ENCODE results near the gene DUS2.

DUS2 gene

DNA sequence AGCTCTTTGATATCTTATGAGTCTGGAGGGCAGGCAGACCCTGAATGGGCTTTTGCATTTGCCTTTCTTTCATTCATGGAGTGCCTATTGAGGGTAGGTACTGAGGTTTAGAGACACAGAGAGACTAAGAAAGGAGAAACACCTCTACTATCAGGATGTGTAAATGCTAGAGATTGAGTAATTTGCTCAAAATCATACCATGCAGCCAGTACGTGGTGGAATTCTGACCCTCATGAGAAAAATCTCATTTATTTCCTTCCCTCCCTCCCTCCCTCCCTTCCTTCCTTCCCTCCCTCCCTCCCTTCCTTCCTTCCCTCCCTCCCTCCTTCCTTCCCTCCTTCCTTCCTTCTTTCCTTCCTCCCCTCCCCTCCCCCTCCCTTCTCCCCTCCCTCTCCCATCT lies 43.7 kb downstream of the DUS2 start (continued):
- TF ChIP-seq, protein P1, sequence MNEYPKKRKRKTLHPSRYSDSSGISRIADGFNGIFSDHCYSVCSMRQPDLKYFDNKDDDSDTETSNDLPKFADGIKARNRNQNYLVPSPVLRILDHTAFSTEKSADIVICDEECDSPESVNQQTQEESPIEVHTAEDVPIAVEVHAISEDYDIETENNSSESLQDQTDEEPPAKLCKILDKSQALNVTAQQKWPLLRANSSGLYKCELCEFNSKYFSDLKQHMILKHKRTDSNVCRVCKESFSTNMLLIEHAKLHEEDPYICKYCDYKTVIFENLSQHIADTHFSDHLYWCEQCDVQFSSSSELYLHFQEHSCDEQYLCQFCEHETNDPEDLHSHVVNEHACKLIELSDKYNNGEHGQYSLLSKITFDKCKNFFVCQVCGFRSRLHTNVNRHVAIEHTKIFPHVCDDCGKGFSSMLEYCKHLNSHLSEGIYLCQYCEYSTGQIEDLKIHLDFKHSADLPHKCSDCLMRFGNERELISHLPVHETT (tag by site-specific recombination; IDR thresholded peaks at IDR 0.05): no peak
- TF ChIP-seq KLF1 (tag by site-specific recombination; IDR thresholded peaks at IDR 0.05) (no peak), ZNF114 (tag by site-specific recombination; IDR thresholded peaks at IDR 0.05) (no peak), ZFHX2 (tag by site-specific recombination; conservative IDR thresholded peaks at IDR 0.05) (no peak)

DNA sequence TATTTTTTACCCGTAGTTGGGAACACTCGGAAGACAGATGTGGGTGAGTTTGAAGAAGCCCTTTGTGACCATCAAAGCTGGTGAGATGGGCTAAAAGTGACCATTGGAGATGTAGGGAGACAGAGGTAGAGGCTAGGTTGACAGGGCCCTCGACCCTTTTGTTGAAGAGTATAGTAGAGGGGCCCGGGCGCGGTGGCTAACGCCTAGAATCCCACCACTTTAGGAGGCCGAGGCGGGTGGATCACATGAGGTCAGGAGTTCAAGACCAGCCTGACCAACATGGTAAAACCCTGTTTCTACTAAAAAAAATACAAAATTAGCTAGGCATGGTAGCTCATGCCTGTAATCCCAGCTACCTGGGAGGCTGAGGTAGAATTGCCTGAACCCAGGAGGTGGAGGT lies 45.8 kb downstream of the DUS2 start:
- no peak overlapping the region for H3K27ac ChIP-seq (ENCODE audit: extremely low read depth, low read depth, low read length)
- no peak overlapping the region for H3K4me3 ChIP-seq (ENCODE audit: low read depth, low read length)
- TF ChIP-seq, protein P2, sequence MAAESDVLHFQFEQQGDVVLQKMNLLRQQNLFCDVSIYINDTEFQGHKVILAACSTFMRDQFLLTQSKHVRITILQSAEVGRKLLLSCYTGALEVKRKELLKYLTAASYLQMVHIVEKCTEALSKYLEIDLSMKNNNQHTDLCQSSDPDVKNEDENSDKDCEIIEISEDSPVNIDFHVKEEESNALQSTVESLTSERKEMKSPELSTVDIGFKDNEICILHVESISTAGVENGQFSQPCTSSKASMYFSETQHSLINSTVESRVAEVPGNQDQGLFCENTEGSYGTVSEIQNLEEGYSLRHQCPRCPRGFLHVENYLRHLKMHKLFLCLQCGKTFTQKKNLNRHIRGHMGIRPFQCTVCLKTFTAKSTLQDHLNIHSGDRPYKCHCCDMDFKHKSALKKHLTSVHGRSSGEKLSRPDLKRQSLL (tag by site-specific recombination; IDR thresholded peaks at IDR 0.05): no peak
- TF ChIP-seq ZNF624 (tag by site-specific recombination; IDR thresholded peaks at IDR 0.05) (no peak), ZNF146 (tag by site-specific recombination; IDR thresholded peaks at IDR 0.05) (no peak), ZNF335 (tag by site-specific recombination; conservative IDR thresholded peaks at IDR 0.05) (no peak), REPIN1 (tag by site-specific recombination; IDR thresholded peaks at IDR 0.05; ENCODE audit: low read depth) (no peak), SALL2 (tag by site-specific recombination; IDR thresholded peaks at IDR 0.05; ENCODE audit: borderline replicate concordance) (no peak), ZNF202 (tag by site-specific recombination; IDR thresholded peaks at IDR 0.05; ENCODE audit: borderline replicate concordance) (no peak), ZNF664 (tag by site-specific recombination; IDR thresholded peaks at IDR 0.05) (no peak), ZNF324 (tag by site-specific recombination; IDR thresholded peaks at IDR 0.05) (no peak), PRDM1 (tag by site-specific recombination; IDR thresholded peaks at IDR 0.05) (no peak), HOXA7 (CRISPR knock-in tag; IDR thresholded peaks at IDR 0.05; ENCODE audit: borderline replicate concordance) (no peak), ZNF175 (tag by site-specific recombination; IDR thresholded peaks at IDR 0.05) (no peak), BCL11A (tag by site-specific recombination; IDR thresholded peaks at IDR 0.05; ENCODE audit: low read depth) (no peak)
- TF ChIP-seq, protein P3, sequence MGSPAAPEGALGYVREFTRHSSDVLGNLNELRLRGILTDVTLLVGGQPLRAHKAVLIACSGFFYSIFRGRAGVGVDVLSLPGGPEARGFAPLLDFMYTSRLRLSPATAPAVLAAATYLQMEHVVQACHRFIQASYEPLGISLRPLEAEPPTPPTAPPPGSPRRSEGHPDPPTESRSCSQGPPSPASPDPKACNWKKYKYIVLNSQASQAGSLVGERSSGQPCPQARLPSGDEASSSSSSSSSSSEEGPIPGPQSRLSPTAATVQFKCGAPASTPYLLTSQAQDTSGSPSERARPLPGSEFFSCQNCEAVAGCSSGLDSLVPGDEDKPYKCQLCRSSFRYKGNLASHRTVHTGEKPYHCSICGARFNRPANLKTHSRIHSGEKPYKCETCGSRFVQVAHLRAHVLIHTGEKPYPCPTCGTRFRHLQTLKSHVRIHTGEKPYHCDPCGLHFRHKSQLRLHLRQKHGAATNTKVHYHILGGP (tag by site-specific recombination; IDR thresholded peaks at IDR 0.05): no peak
- TF ChIP-seq, protein P4, sequence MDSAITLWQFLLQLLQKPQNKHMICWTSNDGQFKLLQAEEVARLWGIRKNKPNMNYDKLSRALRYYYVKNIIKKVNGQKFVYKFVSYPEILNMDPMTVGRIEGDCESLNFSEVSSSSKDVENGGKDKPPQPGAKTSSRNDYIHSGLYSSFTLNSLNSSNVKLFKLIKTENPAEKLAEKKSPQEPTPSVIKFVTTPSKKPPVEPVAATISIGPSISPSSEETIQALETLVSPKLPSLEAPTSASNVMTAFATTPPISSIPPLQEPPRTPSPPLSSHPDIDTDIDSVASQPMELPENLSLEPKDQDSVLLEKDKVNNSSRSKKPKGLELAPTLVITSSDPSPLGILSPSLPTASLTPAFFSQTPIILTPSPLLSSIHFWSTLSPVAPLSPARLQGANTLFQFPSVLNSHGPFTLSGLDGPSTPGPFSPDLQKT (IDR thresholded peaks at IDR 0.05; ENCODE audit: borderline replicate concordance, low read depth, low read length): no peak
- H3K36me3 ChIP-seq (ENCODE audit: control insufficient read depth in 2 of 2, insufficient read depth in 1 of 2, low read length in 2 of 2): peaks cover 3 to 79% of the 10 kb centered on the region in 2 experiments; a peak in 2 of 3 replicates
- ChIA-PET CTCF (interaction anchor here (0.6 to 1.0 kb wide), 3 partner anchors 56 to 243 kb away, joined by 3 read pairs; no protein-coding TSS in a partner anchor), POLR2A (interaction anchor here (0.5 to 0.7 kb wide), 3 partner anchors 31 to 154 kb away, joined by 3 to 4 read pairs (median 4); no protein-coding TSS in a partner anchor)
- H3K9me3 ChIP-seq (ENCODE audit: control insufficient read depth, insufficient read depth, low read depth, low read length): no peaks in the 10 kb centered on the region
- peaks cover 5% of the 10 kb centered on the region; the same call in 1 of the 2 replicates for H3K4me1 ChIP-seq (ENCODE audit: control insufficient read depth, insufficient read depth, low read length)
